ENCODE measurements around the gene OPN3.

OPN3 gene

DNA sequence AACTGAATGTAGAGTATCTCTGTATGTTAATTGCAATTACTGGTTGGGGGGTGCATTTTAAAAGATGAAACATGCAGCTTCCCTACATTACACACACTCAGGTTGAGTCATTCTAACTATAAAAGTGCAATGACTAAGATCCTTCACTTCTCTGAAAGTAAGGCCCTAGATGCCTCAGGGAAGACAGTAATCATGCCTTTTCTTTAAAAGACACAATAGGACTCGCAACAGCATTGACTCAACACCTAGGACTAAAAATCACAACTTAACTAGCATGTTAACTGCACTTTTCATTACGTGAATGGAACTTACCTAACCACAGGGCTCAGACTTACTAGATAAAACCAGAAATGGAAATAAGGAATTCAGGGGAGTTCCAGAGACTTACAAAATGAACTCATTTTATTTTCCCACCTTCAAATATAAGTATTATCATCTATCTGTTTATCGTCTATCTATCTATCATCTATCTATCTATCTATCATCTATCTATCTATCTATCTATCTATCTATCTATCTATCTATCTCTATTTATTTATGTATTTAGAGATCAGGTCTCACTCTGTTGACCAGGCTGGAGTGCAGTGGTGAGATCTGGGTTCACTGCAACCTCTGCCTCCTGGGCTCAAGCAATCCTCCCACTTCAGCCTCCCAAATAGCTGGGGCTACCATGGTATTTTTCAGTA lies 47.8 kb downstream of the OPN3 start:
- TF ChIP-seq ZBTB7A (IDR thresholded peaks at IDR 0.05; ENCODE audit: low read depth) (no peak), RAD21 (IDR thresholded peaks at IDR 0.05; ENCODE audit: low read depth) (no peak), CREB1 (IDR thresholded peaks at IDR 0.05; ENCODE audit: low read depth) (no peak), NFIC (IDR thresholded peaks at IDR 0.05) (no peak)
- TF ChIP-seq, protein P1, sequence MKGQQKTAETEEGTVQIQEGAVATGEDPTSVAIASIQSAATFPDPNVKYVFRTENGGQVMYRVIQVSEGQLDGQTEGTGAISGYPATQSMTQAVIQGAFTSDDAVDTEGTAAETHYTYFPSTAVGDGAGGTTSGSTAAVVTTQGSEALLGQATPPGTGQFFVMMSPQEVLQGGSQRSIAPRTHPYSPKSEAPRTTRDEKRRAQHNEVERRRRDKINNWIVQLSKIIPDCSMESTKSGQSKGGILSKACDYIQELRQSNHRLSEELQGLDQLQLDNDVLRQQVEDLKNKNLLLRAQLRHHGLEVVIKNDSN (IDR thresholded peaks at IDR 0.05), result no peak

DNA sequence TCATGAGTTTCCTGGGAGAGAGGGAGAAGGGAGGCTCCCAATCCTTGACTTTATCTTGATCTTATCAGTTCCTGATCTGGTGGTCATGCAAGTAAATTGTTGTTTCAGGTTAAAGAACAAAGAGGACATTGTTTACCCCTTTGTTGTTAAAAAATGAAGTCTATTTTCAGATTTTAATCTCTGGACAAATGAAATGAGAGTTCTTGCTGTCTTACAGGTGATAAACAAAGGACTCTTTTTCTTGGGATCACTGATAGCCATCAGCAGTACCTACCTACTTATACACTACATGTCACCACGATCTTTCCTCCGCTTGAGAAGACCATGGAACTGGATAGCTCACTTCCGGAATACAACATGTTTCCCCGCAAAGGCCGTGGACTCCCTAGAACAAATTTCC lies 48.4 kb downstream of the OPN3 start:
- TF ChIP-seq EGR1 (IDR thresholded peaks at IDR 0.05) (no peak), TAF1 (IDR thresholded peaks at IDR 0.05; ENCODE audit: low read depth) (no peak), CREB1 (IDR thresholded peaks at IDR 0.05; ENCODE audit: low read depth) (no peak), FOXM1 (IDR thresholded peaks at IDR 0.05; ENCODE audit: borderline replicate concordance, low read depth) (no peak), ZBTB7A (IDR thresholded peaks at IDR 0.05; ENCODE audit: low read depth) (no peak), EP300 (IDR thresholded peaks at IDR 0.05; ENCODE audit: borderline replicate concordance) (no peak), YY1 (IDR thresholded peaks at IDR 0.05; ENCODE audit: low read depth) (no peak)
- TF ChIP-seq, protein P2, sequence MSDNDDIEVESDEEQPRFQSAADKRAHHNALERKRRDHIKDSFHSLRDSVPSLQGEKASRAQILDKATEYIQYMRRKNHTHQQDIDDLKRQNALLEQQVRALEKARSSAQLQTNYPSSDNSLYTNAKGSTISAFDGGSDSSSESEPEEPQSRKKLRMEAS (IDR thresholded peaks at IDR 0.05), result no peak
- TF ChIP-seq, protein P3, sequence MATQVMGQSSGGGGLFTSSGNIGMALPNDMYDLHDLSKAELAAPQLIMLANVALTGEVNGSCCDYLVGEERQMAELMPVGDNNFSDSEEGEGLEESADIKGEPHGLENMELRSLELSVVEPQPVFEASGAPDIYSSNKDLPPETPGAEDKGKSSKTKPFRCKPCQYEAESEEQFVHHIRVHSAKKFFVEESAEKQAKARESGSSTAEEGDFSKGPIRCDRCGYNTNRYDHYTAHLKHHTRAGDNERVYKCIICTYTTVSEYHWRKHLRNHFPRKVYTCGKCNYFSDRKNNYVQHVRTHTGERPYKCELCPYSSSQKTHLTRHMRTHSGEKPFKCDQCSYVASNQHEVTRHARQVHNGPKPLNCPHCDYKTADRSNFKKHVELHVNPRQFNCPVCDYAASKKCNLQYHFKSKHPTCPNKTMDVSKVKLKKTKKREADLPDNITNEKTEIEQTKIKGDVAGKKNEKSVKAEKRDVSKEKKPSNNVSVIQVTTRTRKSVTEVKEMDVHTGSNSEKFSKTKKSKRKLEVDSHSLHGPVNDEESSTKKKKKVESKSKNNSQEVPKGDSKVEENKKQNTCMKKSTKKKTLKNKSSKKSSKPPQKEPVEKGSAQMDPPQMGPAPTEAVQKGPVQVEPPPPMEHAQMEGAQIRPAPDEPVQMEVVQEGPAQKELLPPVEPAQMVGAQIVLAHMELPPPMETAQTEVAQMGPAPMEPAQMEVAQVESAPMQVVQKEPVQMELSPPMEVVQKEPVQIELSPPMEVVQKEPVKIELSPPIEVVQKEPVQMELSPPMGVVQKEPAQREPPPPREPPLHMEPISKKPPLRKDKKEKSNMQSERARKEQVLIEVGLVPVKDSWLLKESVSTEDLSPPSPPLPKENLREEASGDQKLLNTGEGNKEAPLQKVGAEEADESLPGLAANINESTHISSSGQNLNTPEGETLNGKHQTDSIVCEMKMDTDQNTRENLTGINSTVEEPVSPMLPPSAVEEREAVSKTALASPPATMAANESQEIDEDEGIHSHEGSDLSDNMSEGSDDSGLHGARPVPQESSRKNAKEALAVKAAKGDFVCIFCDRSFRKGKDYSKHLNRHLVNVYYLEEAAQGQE (IDR thresholded peaks at IDR 0.05; ENCODE audit: low read depth), result no peak

DNA sequence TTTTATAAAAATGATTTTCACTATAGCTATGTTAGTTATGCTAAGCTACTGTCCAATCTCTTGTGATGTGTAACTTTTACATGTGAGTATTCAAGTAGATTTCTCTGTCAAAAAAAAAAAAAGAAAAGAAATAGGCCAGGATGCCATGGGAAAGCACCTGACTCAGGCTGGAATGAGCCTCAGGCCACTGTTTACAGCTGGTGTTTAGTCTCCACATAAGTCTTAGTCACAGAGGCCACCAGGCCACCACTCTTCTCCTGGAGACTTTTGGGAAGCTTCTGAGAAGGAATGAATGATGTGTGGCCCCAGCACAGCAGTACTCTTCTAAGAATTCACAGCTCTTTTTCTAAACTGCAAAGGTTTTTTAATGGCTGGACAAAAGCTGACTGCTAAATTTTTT lies 48.9 kb downstream of the OPN3 start:
- TF ChIP-seq CEBPB (IDR thresholded peaks at IDR 0.05), result no peak

DNA sequence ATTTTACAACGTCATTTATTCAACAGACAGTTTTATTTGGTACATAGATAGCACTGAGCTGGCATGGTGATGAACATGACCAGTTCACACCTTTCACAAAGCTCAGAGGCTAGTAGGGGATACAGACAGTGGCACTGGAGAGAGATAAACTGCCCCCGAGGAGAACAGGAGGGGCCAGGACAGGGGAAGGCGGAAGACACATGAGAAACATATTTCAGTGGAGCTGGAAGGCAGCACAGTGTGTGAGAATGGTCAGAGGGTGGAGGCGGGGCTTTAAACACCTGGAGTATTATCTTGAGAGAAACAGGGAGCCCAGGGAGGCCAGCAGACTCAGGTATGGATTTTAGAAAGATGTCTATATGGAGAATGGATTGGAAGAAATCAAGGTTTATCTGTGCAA lies 49.5 kb downstream of the OPN3 start:
- TF ChIP-seq NFIC (IDR thresholded peaks at IDR 0.05) (no peak), YY1 (IDR thresholded peaks at IDR 0.05; ENCODE audit: low read depth) (no peak), EGR1 (IDR thresholded peaks at IDR 0.05) (no peak), ZBTB7A (IDR thresholded peaks at IDR 0.05; ENCODE audit: low read depth) (no peak), EP300 (IDR thresholded peaks at IDR 0.05; ENCODE audit: borderline replicate concordance) (no peak), TCF12 (IDR thresholded peaks at IDR 0.05; ENCODE audit: low read depth) (no peak), FOXM1 (IDR thresholded peaks at IDR 0.05; ENCODE audit: borderline replicate concordance, low read depth) (no peak), CREB1 (IDR thresholded peaks at IDR 0.05; ENCODE audit: low read depth) (no peak), CEBPB (IDR thresholded peaks at IDR 0.05) (no peak), TAF1 (IDR thresholded peaks at IDR 0.05; ENCODE audit: low read depth) (no peak), RAD21 (IDR thresholded peaks at IDR 0.05; ENCODE audit: low read depth) (no peak), TEAD4 (IDR thresholded peaks at IDR 0.05) (no peak)
- TF ChIP-seq, protein P3 (IDR thresholded peaks at IDR 0.05; ENCODE audit: low read depth), result no peak
- TF ChIP-seq, protein P2 (IDR thresholded peaks at IDR 0.05), result no peak
- TF ChIP-seq, protein P1 (IDR thresholded peaks at IDR 0.05), result no peak

DNA sequence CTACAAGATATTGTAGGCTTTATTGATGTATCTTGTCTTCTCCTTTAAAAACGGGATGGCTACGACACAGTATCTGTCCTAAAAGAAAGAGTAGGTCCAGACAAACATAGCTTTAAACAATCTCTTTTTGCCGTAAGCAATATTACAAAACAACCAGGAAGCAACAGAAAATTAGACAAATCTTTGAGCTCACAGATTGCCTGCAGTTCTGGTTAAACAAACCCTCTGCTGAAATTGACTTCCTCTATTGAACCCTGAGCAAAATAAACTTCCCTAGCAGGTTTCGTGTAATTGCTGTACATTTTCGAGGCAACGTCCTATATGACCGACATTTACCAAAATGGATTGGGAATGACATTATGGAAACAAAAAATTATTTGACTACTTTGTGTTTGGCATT lies 50.6 kb downstream of the OPN3 start:
- TF ChIP-seq TCF12 (IDR thresholded peaks at IDR 0.05; ENCODE audit: low read depth) (no peak), TEAD4 (IDR thresholded peaks at IDR 0.05) (no peak), YY1 (IDR thresholded peaks at IDR 0.05; ENCODE audit: low read depth) (no peak), FOXM1 (IDR thresholded peaks at IDR 0.05; ENCODE audit: borderline replicate concordance, low read depth) (no peak), ZBTB7A (IDR thresholded peaks at IDR 0.05; ENCODE audit: low read depth) (no peak), CEBPB (IDR thresholded peaks at IDR 0.05) (no peak), EGR1 (IDR thresholded peaks at IDR 0.05) (no peak), TAF1 (IDR thresholded peaks at IDR 0.05; ENCODE audit: low read depth) (no peak), NFIC (IDR thresholded peaks at IDR 0.05) (no peak), EP300 (IDR thresholded peaks at IDR 0.05; ENCODE audit: borderline replicate concordance) (no peak), RAD21 (IDR thresholded peaks at IDR 0.05; ENCODE audit: low read depth) (no peak), CREB1 (IDR thresholded peaks at IDR 0.05; ENCODE audit: low read depth) (no peak)
- TF ChIP-seq, protein P2 (IDR thresholded peaks at IDR 0.05), result no peak
- TF ChIP-seq, protein P3 (IDR thresholded peaks at IDR 0.05; ENCODE audit: low read depth), result no peak
- TF ChIP-seq, protein P1 (IDR thresholded peaks at IDR 0.05), result no peak
